GM18508 (cell line): ENCODE data around the gene VBP1.
"Not testable (repeated sequence)": the region's sequence is repeated elsewhere in the genome, so short reads cannot be mapped to it uniquely, and the experiment has no call there.

ENCODE experiments used
- ATAC-seq: cut with Tn5 transposase; IDR thresholded peaks from one replicate; pipeline ENCODE4 v1.9.1; 2021; ENCODE audit warnings: moderate number of reproducible peaks; ENCODE audit not compliant: insufficient read depth, unreplicated experiment

Gene VBP1

GRCh38 chrX:155216179-155216939 lies at the start of gene VBP1:
Gene VBP1 (plus strand): TSS chrX:155216460. CDS start chrX:155216483, 23 bp downstream.
- ATAC-seq, result peak; percentile 84

GRCh38 chrX:155169881-155170280 lies 46.4 kb upstream of the VBP1 start:
- ATAC-seq, result no peak

GRCh38 chrX:155179346-155179997 lies 36.8 kb upstream of the VBP1 start:
- no peak for ATAC-seq

- no peak for ATAC-seq
These were observed 27.5 kb upstream of the VBP1 start for GRCh38 chrX:155188786-155189185.

GRCh38 chrX:155211208-155211607 lies 5.1 kb upstream of the VBP1 start:
- no peak for ATAC-seq

GRCh38 chrX:155213731-155214130 lies 2.5 kb upstream of the VBP1 start:
- no peak for ATAC-seq

GRCh38 chrX:155215443-155216178 lies 649 bp upstream of the VBP1 start:
- ATAC-seq, result peak; percentile 6

- no peak for ATAC-seq
These were observed 730 bp downstream of the VBP1 start for GRCh38 chrX:155216940-155217440.

- ATAC-seq, result no peak
These were observed 2.5 kb downstream of the VBP1 start for GRCh38 chrX:155218777-155219176.

- ATAC-seq, result no peak
These were observed 5.1 kb downstream of the VBP1 start for GRCh38 chrX:155221351-155221750.

GRCh38 chrX:155223746-155224145 lies 7.5 kb downstream of the VBP1 start:
- ATAC-seq, result not testable (repeated sequence)

GRCh38 chrX:155225774-155226173 lies 9.5 kb downstream of the VBP1 start:
- no peak for ATAC-seq

- peak; percentile 69 for ATAC-seq
These were observed 14.9 kb downstream of the VBP1 start for GRCh38 chrX:155231163-155231562.

- no peak for ATAC-seq
These were observed 19.6 kb downstream of the VBP1 start for GRCh38 chrX:155235891-155236290.

GRCh38 chrX:155237719-155238118 lies 21.5 kb downstream of the VBP1 start:
- ATAC-seq, result no peak

- no peak for ATAC-seq
These were observed 26.0 kb downstream of the VBP1 start for GRCh38 chrX:155242300-155242699.

GRCh38 chrX:155246748-155247147 lies 30.5 kb downstream of the VBP1 start:
- no peak for ATAC-seq

GRCh38 chrX:155247497-155247896 lies 31.2 kb downstream of the VBP1 start:
- ATAC-seq, result no peak

- ATAC-seq, result no peak
These were observed 35.1 kb downstream of the VBP1 start for GRCh38 chrX:155251391-155251790.

- ATAC-seq, result no peak
These were observed 43.5 kb downstream of the VBP1 start for GRCh38 chrX:155259752-155260151.
